Trophoblast cell (in vitro differentiated cells and primary cell): ENCODE data around the gene CUL7.

Experiments
- DNase-seq, 2 donors: peaks; one replicate each; pipeline ENCODE4 v3.0.0-alpha.2; 2016
- H2AFZ ChIP-seq: 2 replicates; pipeline ENCODE4 v1.6.1; 2013; ENCODE audit warnings: low read length, moderate library complexity, mild to moderate bottlenecking; ENCODE audit not compliant: insufficient read depth, poor library complexity
- H2AK5ac ChIP-seq: 2 replicates; pipeline ENCODE4 v1.6.1; 2013; ENCODE audit warnings: mild to moderate bottlenecking, low read length
- H2BK120ac ChIP-seq: 2 replicates; pipeline ENCODE4 v1.6.1; 2013; ENCODE audit warnings: low read length, mild to moderate bottlenecking, moderate library complexity; ENCODE audit not compliant: insufficient read depth, poor library complexity
- H2BK12ac ChIP-seq: 2 replicates; pipeline ENCODE4 v1.6.1; 2013; ENCODE audit warnings: mild to moderate bottlenecking, low read length, moderate library complexity
- H2BK5ac ChIP-seq: 2 replicates; pipeline ENCODE4 v1.6.1; 2013; ENCODE audit warnings: low read length, low read depth, moderate library complexity, mild to moderate bottlenecking; ENCODE audit not compliant: poor library complexity
- H3K14ac ChIP-seq: 2 replicates; pipeline ENCODE4 v1.6.1; 2013; ENCODE audit warnings: mild to moderate bottlenecking, low read length
- H3K18ac ChIP-seq: 2 replicates; pipeline ENCODE4 v1.6.1; 2013; ENCODE audit warnings: mild to moderate bottlenecking, low read length
- H3K23ac ChIP-seq: 2 replicates; pipeline ENCODE4 v1.6.1; 2013; ENCODE audit warnings: low read length
- H3K27ac ChIP-seq: 2 replicates; pipeline ENCODE4 v1.5.1; 2013; ENCODE audit warnings: low read depth, mild to moderate bottlenecking, inconsistent platforms, low read length, moderate library complexity
- H3K27me3 ChIP-seq: 2 replicates; pipeline ENCODE4 v1.6.1; 2013; ENCODE audit warnings: inconsistent platforms, mild to moderate bottlenecking, low read length, moderate library complexity; ENCODE audit not compliant: insufficient read depth
- H3K36me3 ChIP-seq, 2 experiments: 1 replicate in 1 of 2; 2 replicates in 1 of 2; pipeline ENCODE4 v1.6.1; 2013; ENCODE audit warnings: low read length in 2 of 2, mild to moderate bottlenecking in 2 of 2, moderate library complexity in 1 of 2; ENCODE audit not compliant: insufficient read depth in 2 of 2, control insufficient read depth in 1 of 2
- H3K4ac ChIP-seq: 2 replicates; pipeline ENCODE4 v1.6.1; 2013; ENCODE audit warnings: low read depth, mild to moderate bottlenecking, low read length, moderate library complexity
- H3K4me1 ChIP-seq, 2 experiments: 1 replicate in 1 of 2; 2 replicates in 1 of 2; pipeline ENCODE4 v1.6.1; 2013; ENCODE audit warnings: low read length in 2 of 2, mild to moderate bottlenecking in 2 of 2, moderate library complexity in 1 of 2; ENCODE audit not compliant: insufficient read depth in 2 of 2, control insufficient read depth in 1 of 2
- H3K4me2 ChIP-seq: 2 replicates; pipeline ENCODE4 v1.6.1; 2013; ENCODE audit warnings: inconsistent platforms, mild to moderate bottlenecking, low read length, moderate library complexity
- H3K4me3 ChIP-seq: 2 replicates; pipeline ENCODE4 v1.5.1; 2013; ENCODE audit warnings: mild to moderate bottlenecking, low read depth, low read length, inconsistent platforms
- H3K79me1 ChIP-seq: one replicate; pipeline ENCODE4 v1.6.1; 2013; ENCODE audit warnings: low read length
- H3K79me2 ChIP-seq: 2 replicates; pipeline ENCODE4 v1.6.1; 2013; ENCODE audit warnings: low read length, mild to moderate bottlenecking; ENCODE audit not compliant: control insufficient read depth, insufficient read depth, poor library complexity
- H3K9ac ChIP-seq: 2 replicates; pipeline ENCODE4 v1.6.1; 2013; ENCODE audit warnings: mild to moderate bottlenecking, low read length
- H3K9me3 ChIP-seq: 2 replicates; pipeline ENCODE4 v1.6.1; 2013; ENCODE audit warnings: low read depth, mild to moderate bottlenecking, control low read depth, inconsistent platforms, low read length; ENCODE audit not compliant: insufficient read depth
- H4K12ac ChIP-seq: 2 replicates; pipeline ENCODE4 v1.6.1; 2013; ENCODE audit warnings: low read depth, mild to moderate bottlenecking, low read length, moderate library complexity
- H4K8ac ChIP-seq: 2 replicates; pipeline ENCODE4 v1.6.1; 2013; ENCODE audit warnings: low read depth, mild to moderate bottlenecking, low read length, moderate library complexity
- H4K91ac ChIP-seq: one replicate; pipeline ENCODE4 v1.6.1; 2013; ENCODE audit warnings: low read depth, mild to moderate bottlenecking, low read length, moderate library complexity
- WGBS: extraction: QIAGEN DNeasy Blood & Tissue Kit; methylation state at CpG from one replicate; pipeline ENCODE4 v1.1.7; 2013; ENCODE audit warnings: missing lambda C conversion rate; ENCODE audit not compliant: insufficient read length, insufficient coverage; ENCODE audit errors: extremely low coverage; 5-methylcytosine and 5-hydroxymethylcytosine counted together

The CUL7 gene

GRCh38 chr6:43089467-43089866, 35.8 kb upstream of the CUL7 start:
- no peaks in the 10 kb centered on the region for H3K27me3 ChIP-seq
- no peak overlapping the region for H3K9ac ChIP-seq
- DNase-seq: no peak
- H3K27ac ChIP-seq: peak overlapping the region; percentile 70
- no peak overlapping the region for H3K14ac ChIP-seq
- no peaks in the 10 kb centered on the region for H3K9me3 ChIP-seq
- no peak overlapping the region for H2BK120ac ChIP-seq
- peak overlapping the region; percentile 37 for H3K4me2 ChIP-seq
- H4K91ac ChIP-seq: peak overlapping the region; percentile 7
- H3K4me1 ChIP-seq: peaks cover 37 to 47% of the 10 kb centered on the region in 2 experiments
- peaks cover 9% of the 10 kb centered on the region for H3K79me1 ChIP-seq
- no peak overlapping the region for H3K23ac ChIP-seq
- WGBS: no CpG with 5 or more reads among the region's 4 CpGs
- peak overlapping the region; percentile 42 for H3K4ac ChIP-seq
- H4K8ac ChIP-seq: no peak overlapping the region
- no peak overlapping the region for H2AK5ac ChIP-seq
- H3K36me3 ChIP-seq: peaks cover 0 to 3% of the 10 kb centered on the region in 2 experiments
- peaks cover 29% of the 10 kb centered on the region for H3K79me2 ChIP-seq
- H2BK12ac ChIP-seq: no peak overlapping the region
- H2AFZ ChIP-seq: no peak overlapping the region
- H3K18ac ChIP-seq: no peak overlapping the region
- H3K4me3 ChIP-seq: no peak overlapping the region
- peak overlapping the region; percentile 4 for H2BK5ac ChIP-seq
- no peak overlapping the region for H4K12ac ChIP-seq

- H3K27me3 ChIP-seq: no peaks in the 10 kb centered on the region
- no peak overlapping the region for H3K9ac ChIP-seq
- DNase-seq: no peak
- H4K12ac ChIP-seq: no peak overlapping the region
- H3K4me1 ChIP-seq: peaks cover 35 to 42% of the 10 kb centered on the region in 2 experiments
- H4K91ac ChIP-seq: no peak overlapping the region
- no peak overlapping the region for H3K23ac ChIP-seq
- H2BK5ac ChIP-seq: no peak overlapping the region
- no peak overlapping the region for H2BK12ac ChIP-seq
- no peaks in the 10 kb centered on the region for H3K9me3 ChIP-seq
- no peak overlapping the region for H3K4me2 ChIP-seq
- no peak overlapping the region for H2AFZ ChIP-seq
- peaks cover 0 to 3% of the 10 kb centered on the region in 2 experiments for H3K36me3 ChIP-seq
- WGBS: no CpG with 5 or more reads among the region's 4 CpGs
- H3K27ac ChIP-seq: peak overlapping the region; percentile 70
- H2AK5ac ChIP-seq: no peak overlapping the region
- H2BK120ac ChIP-seq: no peak overlapping the region
- no peak overlapping the region for H3K14ac ChIP-seq
- H3K79me2 ChIP-seq: peaks cover 32% of the 10 kb centered on the region
- no peak overlapping the region for H3K4me3 ChIP-seq
- H3K4ac ChIP-seq: peak overlapping the region; percentile 16
- H4K8ac ChIP-seq: no peak overlapping the region
- no peak overlapping the region for H3K18ac ChIP-seq
- H3K79me1 ChIP-seq: peaks cover 9% of the 10 kb centered on the region
These were observed 35.0 kb upstream of the CUL7 start for GRCh38 chr6:43088654-43089056.

GRCh38 chr6:43086022-43086658, 32.5 kb upstream of the CUL7 start:
- no peak overlapping the region for H2BK12ac ChIP-seq
- H4K12ac ChIP-seq: no peak overlapping the region
- peaks cover 34 to 45% of the 10 kb centered on the region in 2 experiments for H3K4me1 ChIP-seq
- no peak overlapping the region for H4K91ac ChIP-seq
- no peak overlapping the region for H2AFZ ChIP-seq
- H4K8ac ChIP-seq: no peak overlapping the region
- WGBS: no CpG with 5 or more reads among the region's 8 CpGs
- no peak overlapping the region for H3K14ac ChIP-seq
- H3K79me2 ChIP-seq: peaks cover 49% of the 10 kb centered on the region
- H3K18ac ChIP-seq: no peak overlapping the region
- no peak overlapping the region for H3K9ac ChIP-seq
- peaks cover 9% of the 10 kb centered on the region for H3K79me1 ChIP-seq
- no peaks in the 10 kb centered on the region for H3K9me3 ChIP-seq
- no peak overlapping the region for H2BK120ac ChIP-seq
- no peak overlapping the region for H3K4me3 ChIP-seq
- H3K4ac ChIP-seq: peak overlapping the region; percentile 68
- no peak overlapping the region for H2AK5ac ChIP-seq
- H3K27ac ChIP-seq: no peak overlapping the region
- H3K36me3 ChIP-seq: peaks cover 0 to 8% of the 10 kb centered on the region in 2 experiments
- no peak for DNase-seq
- no peak overlapping the region for H3K23ac ChIP-seq
- H3K4me2 ChIP-seq: no peak overlapping the region
- no peaks in the 10 kb centered on the region for H3K27me3 ChIP-seq
- no peak overlapping the region for H2BK5ac ChIP-seq

GRCh38 chr6:43082806-43083655, 29.4 kb upstream of the CUL7 start:
- Histone ChIP-seq H3K4me2 (no peak overlapping the region), H3K79me2 (peaks cover 58% of the 10 kb centered on the region), H4K91ac (no peak overlapping the region), H3K27ac (no peak overlapping the region), H2AK5ac (no peak overlapping the region), H3K4ac (peak overlapping the region; percentile 56), H3K79me1 (peaks cover 2% of the 10 kb centered on the region), H3K23ac (no peak overlapping the region), H2AFZ (no peak overlapping the region), H2BK5ac (no peak overlapping the region), H3K36me3 (peaks cover 3 to 10% of the 10 kb centered on the region in 2 experiments), H2BK12ac (no peak overlapping the region), H3K14ac (no peak overlapping the region), H3K9ac (no peak overlapping the region), H3K18ac (no peak overlapping the region), H3K27me3 (no peaks in the 10 kb centered on the region), H3K9me3 (no peaks in the 10 kb centered on the region), H3K4me3 (no peak overlapping the region), H4K12ac (no peak overlapping the region), H3K4me1 (peaks cover 11 to 30% of the 10 kb centered on the region in 2 experiments), H4K8ac (no peak overlapping the region), H2BK120ac (no peak overlapping the region)
- no peak for DNase-seq
- WGBS: no CpG with 5 or more reads among the region's 13 CpGs
